Measurements from ENCODE around the gene UBE2J1.
"Not testable (repeated sequence)": the region's sequence is repeated elsewhere in the genome, so short reads cannot be mapped to it uniquely, and the experiment has no call there.

UBE2J1 gene, protein sequence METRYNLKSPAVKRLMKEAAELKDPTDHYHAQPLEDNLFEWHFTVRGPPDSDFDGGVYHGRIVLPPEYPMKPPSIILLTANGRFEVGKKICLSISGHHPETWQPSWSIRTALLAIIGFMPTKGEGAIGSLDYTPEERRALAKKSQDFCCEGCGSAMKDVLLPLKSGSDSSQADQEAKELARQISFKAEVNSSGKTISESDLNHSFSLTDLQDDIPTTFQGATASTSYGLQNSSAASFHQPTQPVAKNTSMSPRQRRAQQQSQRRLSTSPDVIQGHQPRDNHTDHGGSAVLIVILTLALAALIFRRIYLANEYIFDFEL

DNA sequence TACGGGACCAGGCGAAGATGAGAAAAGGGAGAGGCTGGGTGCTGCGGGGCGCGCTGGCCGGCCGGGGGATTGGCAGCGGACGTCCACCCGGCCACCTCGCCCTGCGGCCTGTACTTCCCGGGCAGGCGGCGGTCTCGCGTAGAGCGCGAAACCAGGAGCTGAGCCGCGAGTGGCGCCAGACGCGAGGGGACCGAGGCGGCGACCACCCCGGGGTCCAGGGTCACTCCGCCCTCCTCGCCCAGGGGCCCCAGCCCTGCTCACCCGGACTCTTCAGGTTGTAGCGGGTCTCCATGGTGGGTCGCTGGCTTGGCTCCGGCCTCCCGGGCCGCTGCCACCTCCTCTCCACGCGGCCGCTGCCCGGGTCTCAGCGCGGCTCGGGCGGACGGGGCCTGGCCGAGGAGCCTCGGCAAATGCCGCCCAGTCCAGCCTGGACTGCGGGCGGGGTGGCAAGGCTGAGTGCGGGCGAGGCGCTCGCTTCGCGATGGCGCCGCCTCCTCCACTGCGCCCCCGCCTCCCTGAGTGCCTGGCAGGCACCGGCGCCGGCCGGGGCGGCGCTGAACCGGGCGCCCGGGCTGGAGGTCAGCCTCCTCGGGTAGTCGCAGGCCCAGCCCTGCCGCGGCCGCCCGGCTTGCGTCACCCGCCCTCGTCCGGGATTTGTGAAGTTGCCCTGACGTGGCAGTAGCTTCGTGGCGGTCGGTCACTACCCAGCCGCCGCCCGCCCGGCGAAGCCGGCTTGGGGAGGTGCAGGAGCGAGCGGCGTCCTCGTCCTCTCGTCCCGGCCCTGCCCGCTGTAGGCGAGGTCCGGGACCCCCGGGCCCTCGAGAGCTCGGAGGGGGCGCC, at the start of gene UBE2J1:
UBE2J1 (minus strand) TSS at position 445 of the 840 bp plus-strand sequence; CDS start at position 292, 153 bp downstream.
- peak; percentile 43 to 48 for DNase-seq (ENCODE audit: low read depth in 2 of 2)

GRCh38 chr6:89400912-89401399, 48.4 kb upstream of the UBE2J1 start:
- DNase-seq (ENCODE audit: low read depth in 2 of 2): no peak

GRCh38 chr6:89400050-89400449, 47.5 kb upstream of the UBE2J1 start:
- DNase-seq (ENCODE audit: low read depth in 2 of 2): no peak

DNA sequence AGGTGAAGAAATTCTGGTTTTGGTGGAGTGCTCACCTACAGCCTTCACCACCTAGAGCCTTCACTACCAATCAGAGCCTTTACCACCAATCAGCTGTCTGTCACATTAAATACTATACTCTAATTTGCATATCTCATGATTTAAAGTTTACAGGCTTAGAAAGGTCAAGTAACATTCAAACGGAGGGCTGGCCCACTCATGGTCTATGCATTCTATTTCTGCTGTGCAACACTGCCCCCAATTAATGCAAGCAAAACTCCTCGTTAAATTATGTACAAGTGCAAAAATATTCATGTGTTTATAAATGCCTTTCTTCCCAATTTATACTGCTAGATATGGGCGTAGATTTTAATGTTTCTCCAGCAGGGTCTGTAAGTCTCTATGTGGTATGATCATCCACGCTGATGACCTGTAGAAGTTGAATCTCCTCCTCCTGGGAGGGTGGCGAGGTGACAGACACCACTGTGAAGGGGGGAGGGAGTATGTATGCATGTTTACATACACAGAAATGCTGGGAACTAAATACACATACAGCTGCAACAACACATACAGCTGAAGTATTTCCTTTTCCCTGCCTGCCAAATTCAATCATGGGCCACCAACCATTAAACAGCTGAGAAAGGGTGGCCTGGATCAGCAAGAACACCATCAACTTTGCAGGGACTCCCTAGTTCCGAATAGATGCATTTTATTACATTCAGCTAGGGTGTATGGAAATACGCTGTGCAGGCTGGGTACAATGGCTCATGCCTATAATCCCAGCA, 46.4 kb upstream of the UBE2J1 start:
- DNase-seq (ENCODE audit: low read depth in 2 of 2): no peak

- DNase-seq (ENCODE audit: low read depth in 2 of 2): not testable (repeated sequence)
Observed at GRCh38 chr6:89397884-89398283, 45.4 kb upstream of the UBE2J1 start.

- no peak for DNase-seq (ENCODE audit: low read depth in 2 of 2)
Observed at GRCh38 chr6:89393659-89394058, 41.1 kb upstream of the UBE2J1 start.

DNA sequence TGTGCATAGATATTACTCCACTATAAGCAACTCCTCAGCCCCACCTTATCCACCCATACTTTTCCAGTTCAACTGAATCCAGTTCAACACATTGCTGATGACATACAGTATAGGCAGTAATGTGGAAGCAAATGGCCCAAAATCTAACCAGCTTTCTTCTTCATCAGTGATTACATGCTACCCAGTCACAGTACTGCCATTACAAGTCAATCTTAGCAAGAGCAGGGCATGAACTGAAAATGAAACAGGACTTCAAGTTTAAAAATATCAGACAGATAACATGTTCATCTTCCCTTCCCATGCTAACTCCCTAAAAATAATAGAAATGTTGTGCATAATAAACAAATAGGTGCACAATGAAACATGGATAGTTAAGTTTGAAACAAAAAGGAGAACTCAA, 40.3 kb upstream of the UBE2J1 start:
- no peak for DNase-seq (ENCODE audit: low read depth in 2 of 2)

- DNase-seq (ENCODE audit: low read depth in 2 of 2): no peak
Observed at GRCh38 chr6:89388846-89389245, 36.3 kb upstream of the UBE2J1 start.

GRCh38 chr6:89387516-89388201, 35.1 kb upstream of the UBE2J1 start:
- no peak for DNase-seq (ENCODE audit: low read depth in 2 of 2)

DNA sequence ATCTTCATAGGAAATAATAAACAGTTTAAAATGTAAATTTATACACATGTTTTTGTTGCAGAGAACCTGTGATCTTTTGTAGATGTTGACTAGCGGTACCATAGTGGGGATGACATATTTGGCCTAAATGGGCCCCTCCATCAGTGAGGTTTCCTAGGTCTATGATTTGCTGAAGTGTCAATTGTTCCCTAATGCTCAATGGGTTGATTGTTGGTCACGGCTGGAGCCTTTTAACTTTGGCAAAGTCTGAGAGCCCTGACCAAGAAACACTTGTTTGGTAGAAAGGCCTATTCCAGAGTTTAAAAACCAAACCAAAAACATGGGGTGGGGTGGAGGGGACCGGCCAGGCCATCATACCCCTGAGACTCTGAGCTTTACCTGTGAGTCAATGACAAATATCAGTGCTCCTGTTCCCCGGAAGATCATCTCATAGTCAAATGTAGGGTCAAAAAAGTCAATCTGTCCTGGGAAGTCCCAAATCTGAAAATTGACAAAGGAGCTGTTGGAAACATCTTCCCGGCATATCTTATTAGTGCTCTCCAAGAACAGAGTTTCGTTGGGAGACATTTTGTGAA, 34.5 kb upstream of the UBE2J1 start:
- no peak for DNase-seq (ENCODE audit: low read depth in 2 of 2)

GRCh38 chr6:89385846-89386245, 33.3 kb upstream of the UBE2J1 start:
- DNase-seq (ENCODE audit: low read depth in 2 of 2): no peak

- DNase-seq (ENCODE audit: low read depth in 2 of 2): no peak
Observed at GRCh38 chr6:89385156-89385667, 32.7 kb upstream of the UBE2J1 start.

- no peak for DNase-seq (ENCODE audit: low read depth in 2 of 2)
Observed at GRCh38 chr6:89381031-89381430, 28.5 kb upstream of the UBE2J1 start.

DNA sequence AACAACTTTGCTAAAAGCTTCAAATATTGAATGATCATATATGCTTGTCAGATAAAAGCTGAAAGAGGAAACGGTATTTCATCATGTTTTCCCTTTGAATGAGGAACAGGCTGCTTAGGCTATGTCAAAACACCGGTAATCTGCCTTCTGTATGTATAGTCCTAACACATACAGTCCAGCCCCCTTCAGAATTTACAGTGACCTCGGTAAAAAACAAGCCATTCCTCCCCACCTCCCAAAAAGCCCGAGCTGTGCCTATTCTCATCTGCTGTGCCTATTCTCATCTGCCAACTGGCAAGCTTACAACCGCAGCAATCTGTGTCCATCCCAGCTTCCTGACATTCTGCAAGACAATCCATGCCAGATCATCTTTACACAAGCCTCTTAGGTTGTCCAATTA, 26.8 kb upstream of the UBE2J1 start:
- no peak for DNase-seq (ENCODE audit: low read depth in 2 of 2)

- DNase-seq (ENCODE audit: low read depth in 2 of 2): no peak
Observed at GRCh38 chr6:89378628-89379027, 26.1 kb upstream of the UBE2J1 start.

- peak; percentile 36 to 37 for DNase-seq (ENCODE audit: low read depth in 2 of 2)
Observed at GRCh38 chr6:89375427-89376267, 23.1 kb upstream of the UBE2J1 start.

DNA sequence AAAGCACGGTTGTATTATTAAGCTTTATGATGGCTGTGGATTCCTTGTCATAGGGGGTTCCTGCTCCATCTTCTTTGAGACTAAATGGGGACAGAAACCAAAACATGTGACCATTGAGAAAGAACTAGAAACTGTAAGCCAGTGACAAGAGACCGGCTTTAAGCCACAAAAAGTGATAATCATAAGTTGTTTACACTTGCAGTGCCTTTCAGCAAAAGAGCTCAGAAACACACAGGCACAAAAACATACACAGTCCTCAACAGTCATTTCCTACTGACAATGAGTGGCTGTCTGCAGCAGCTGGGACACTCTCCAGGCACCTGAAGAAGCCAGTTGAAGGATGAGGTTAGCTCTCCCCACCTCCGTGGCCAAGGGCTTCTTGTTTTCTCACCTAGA, 20.0 kb upstream of the UBE2J1 start:
- DNase-seq (ENCODE audit: low read depth in 2 of 2): no peak

DNA sequence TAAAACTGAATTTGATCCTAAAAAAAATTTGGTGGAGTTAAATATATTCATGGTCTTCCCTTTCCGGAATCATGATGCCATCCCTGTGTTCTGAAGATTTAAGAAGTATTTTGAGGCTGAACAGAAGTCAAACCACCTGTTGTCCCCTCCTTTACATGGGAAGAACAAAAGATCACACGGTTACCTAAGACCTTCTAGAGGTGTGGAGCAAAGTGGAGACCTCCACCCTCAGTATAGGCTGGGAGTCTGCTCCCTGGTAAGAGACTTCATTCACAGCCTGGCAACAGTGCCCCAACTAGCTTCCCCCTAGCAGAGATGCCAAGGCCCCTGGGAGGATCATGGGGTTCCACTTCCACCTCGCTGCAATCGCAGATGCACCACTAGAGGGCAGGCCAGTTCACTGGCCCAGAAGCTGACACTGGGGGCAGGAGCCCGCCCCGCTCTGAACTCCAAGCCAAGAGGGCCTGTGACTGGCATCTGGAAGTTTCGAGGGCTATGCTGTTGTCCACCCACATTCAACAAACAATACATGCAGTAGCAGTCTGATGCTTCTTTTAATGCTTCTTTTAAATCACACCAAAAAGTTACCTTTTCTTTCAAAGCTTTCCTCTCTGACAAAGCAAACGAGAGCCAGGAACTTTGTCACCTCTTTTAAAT, 19.5 kb upstream of the UBE2J1 start:
- DNase-seq (ENCODE audit: low read depth in 2 of 2): peak; percentile 55 to 67

DNA sequence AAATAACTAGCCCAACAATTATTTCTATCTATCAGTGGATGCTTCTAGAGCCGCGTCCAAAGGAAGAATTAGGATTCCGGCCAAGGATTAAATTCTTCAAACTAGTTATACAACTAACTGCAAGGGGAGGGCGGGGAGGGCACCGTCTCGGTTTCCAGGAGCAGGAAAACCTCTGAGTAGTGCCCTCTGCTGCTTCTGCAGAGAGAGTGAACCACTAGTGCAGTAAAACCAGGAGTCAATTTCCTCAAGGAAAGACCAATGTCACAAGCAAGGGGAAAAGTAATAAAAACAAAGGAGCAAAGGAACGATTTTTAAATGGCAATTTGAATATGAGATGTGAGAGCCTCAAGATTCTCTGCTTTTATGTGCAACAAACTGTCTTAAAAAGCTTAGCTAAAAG, 16.5 kb upstream of the UBE2J1 start:
- no peak for DNase-seq (ENCODE audit: low read depth in 2 of 2)
